Measurements from ENCODE around the gene CEP112.
"Not testable (repeated sequence)": the region's sequence is repeated elsewhere in the genome, so short reads cannot be mapped to it uniquely, and the experiment has no call there.

The CEP112 gene

DNA sequence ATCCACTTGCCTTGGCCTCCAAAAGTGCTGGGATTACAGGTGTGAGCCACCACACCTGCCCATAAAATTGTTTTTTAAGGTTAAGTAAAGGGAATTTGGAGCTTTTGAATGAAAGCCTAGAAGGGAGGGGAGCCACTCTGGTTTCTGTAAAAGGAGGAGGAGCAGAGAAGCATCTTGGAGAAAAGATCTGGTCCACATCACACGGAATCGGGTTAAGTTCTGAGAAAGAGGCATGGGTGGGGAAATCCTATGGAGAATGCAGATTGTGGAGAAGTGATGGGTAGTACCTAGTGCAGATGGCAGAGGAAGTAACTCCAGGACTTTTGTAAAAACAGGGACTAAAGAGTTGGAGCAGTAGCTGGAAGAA, 18.3 kb upstream of the CEP112 start:
- no peak for DNase-seq

DNA sequence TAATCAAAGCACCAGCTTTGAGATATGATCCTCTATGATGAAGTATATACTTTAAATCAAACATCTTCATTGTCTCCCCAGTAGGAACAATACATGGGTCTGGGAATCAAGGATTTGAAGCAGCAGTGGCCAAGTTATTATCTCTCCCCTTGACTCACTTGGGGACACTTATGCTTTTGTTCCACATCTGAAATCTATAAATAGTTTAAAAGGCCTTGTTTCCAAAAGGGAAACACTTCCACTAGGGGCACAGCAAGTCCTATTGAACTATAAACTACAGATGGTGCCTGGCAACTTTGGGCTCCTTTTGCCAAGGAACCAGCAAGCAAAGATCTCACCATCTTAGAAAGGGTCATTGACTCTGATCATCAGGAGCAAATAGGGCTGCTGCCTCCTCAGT, 16.0 kb upstream of the CEP112 start:
- no peak for DNase-seq

DNA sequence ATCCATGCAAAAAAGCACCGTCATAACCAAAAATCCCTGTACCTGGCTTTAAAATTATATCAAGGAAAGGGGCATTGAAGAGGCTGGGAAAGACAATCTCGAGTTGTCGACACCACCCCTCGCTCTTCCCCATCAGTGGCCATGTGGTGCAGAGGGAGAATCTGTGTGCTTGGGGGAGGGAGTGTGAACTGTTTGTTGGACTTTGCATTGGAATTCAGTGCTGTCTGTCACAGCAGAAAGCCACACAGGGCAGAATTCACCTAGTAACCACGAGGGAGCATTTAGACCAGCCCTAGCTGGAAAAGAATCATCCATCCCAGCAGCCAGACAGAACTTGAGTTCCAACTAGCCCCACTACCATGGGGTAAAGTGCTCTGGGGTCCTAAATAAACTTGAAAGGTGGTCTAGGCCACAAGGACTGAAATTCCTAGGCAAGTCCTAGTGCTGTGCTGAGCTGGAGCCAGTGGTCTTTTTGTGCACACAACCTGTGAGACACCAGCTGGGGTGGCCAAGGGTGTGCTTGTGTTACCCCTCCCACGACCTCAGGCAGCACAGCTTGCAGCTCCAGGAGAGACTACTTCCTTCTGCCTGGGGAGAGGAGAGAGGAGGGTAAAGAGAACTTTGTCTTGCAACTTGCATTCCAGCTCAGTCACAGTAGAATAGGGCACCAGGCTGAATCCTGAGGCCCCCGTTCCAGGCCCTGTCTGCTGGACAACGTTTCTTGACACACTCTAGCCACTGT, 11.5 kb upstream of the CEP112 start:
- DNase-seq = no peak

DNA sequence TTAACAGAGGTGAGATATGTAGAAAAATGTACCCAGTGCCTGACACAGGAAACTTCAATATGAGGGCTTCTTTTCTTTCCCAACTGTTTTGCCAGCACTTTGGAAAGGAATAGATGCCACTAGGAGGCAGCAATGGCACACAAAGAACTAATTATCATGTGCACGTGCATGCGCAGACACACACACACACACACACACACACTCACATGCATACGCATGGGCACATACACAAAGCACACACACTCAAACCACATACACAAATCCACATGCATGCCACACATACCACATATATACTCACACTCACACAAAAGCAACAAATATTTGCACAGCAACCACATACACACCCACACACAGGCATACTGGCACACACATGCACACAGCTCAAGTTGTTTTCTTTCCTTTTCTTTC, 8.8 kb upstream of the CEP112 start:
- peak; percentile 64 to 74 for DNase-seq

DNA sequence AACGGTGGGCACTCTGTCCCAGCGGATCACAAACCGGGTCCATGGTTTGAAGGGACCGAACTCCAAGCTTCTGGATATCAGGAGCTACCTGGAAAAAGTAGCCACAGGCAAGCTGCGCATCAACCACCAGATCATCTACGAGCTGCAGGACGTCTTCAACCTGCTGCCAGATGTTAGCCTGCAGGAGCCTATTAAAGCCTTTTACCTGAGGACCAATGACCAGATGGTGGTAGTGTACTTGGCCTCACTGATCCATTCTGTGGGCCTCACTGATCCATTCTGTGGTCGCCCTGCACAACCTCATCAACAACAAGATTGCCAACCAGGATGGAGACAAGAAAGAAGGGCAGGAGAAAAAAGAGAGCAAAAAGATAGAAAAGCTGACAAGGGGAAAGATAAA, 6.3 kb upstream of the CEP112 start:
- peak in 1 of 2 experiments; percentile 10 for DNase-seq

DNA sequence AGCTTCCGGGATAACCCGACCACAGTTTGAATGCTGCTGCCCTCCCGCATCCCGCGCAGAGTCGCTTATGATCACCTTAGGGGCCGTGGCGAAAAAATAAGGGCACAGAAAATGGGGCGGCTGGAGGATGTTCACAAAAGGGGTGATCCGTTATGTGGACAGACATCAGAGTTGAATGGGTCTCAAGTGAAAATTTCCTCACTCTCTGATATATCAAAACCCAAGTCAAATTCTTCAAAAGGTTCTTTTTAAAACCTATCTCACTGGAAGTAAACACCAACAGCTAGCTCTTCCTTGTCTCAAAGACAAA, 400 bp upstream of the CEP112 start:
- no peak for DNase-seq

DNA sequence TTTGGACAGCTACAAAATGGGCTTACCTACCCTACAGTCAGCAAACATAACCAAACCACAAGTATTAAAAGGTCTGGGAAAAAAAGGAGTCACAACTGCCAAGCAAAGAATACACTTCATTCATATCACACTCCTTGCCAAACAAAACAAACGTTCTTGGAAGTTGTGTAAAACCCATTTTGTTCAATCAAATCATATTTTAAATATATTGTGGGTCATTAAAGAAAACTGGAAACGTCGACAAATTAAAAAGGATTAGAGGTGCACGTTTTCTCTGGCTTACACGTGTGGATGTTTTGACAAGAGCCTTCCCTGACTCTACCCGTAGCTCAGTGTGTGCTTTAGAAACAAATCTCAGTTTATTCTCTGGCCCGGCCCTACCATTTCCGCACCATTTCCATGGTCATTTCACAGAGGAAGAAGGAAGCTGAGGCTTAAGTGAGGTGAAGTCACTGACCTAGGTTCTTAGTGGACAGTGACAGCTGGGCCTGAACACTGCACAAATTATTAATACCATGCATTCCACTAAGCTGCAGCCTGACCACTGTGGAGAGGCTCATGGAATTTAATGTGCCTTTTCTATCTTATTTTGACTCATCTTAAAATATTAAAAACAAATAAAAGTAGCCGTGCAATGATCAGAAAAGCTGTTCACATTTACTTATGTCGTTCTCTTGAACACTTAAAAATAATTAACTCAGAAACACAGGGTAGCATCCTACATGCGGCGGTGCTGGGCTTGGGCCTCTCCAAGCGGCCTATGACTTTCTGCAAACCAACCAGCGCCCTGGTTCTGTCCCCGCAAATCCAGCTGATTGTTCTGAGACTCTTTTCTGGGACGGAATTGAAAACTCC, 968 bp downstream of the CEP112 start:
- DNase-seq = peak in 1 of 2 experiments; percentile 33

DNA sequence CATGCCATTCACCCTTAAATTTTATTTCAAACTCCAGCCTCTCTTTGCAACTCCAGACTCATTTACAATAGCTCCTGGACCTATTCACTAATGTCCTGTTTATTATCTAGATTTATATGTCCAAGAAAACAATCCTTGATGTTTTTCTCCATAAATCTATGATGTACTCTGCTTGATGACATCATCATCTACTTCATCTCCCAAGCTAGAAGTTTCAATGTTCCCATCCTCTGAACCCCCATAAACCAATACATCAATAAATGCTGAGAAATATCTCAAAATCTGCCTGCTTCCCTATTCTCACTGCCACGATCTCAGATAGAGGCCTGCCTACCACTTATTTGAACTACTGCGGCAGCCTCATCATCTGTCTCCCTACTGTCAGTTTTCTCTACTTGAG, 4.2 kb downstream of the CEP112 start:
- DNase-seq = no peak

DNA sequence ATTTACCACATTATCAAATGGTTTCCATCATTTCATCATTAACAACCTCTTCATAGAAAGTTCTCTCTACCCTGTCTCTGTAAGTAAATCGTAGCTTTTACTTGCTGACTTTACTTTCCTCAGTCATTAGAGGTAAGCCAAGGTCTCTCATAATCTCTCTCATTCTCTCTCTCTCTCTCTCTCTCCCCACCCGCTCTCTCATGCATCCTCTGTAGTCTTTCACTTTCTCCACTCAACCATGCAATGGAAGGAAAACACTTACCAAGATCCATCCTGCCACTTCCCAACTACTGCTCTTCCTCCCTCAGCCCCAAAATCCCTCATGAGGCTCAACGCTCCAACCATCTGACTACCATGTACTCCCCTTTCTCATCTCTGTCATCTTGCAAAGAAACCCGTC, 6.1 kb downstream of the CEP112 start:
- no peak for DNase-seq

DNA sequence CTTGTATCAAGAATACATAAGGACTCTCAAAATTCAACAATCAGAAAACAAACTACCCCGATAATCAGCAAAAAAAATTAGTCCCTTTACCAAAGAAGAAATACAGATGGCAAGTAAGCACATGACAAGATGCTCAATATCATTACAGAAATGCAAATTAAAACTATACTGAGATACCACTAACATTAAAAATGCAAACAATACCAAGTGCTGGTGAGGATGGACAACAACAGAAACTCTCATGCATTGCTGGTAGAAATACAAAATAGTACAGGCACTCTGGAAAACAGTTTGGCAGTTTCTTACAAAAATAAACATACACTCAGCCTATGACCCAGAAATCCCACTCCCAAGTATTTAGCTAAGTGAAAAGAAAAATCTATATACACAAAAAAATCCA, 7.5 kb downstream of the CEP112 start:
- DNase-seq = no peak

DNA sequence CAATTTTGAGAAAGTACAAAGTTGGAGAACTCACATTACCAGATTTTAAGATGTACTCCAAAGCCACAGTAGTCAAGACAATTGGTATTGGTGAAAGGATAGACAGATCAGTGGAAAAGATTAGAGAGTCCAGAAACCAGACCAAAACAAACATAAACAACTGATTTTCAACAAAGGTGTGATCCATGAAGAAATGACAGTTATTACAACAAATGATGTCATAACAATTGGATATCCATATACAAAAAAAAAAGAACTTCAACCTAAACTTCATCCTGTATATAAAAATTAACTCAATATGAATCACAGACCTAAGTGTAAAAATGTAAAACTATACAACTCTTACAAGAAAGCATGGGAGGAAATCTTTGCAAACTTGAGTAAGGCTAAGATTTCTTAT, 8.4 kb downstream of the CEP112 start:
- DNase-seq = no peak

DNA sequence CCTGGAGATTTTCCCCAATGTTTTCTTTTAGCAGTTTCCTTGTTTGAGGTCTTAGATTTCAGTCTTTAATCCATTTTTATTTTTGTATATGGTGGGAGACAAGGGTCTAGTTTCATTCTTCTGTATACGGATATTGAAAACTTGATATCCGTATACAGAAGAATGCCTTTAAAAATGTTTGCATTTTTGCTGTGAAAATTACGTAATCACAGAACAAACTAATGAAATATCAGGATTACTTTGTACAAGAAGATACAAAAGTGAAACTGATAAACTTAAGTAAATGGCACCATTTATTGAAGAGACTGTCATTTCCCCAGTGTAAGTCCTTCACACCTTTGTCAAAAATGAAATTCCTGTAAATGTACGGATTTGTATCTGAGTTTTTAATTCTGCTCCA, 13.3 kb downstream of the CEP112 start:
- no peak for DNase-seq

DNA sequence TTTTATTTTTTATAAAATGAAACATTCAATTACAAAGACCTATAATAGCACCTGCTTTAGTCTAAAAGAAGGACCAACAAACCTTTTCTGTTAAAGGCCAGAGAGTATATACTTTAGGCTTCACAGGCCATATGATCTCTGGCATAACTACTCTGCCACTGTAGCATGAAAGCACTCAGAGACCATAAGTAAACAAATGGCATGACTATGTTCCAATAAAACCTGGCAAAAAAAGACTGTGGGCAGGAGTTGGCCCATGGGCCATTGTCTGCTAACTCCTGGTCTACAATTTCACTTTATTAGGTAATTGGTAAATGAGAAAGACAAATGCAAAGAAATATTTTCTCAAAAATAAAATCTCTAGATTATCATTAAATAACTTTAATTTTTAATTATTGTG, 14.9 kb downstream of the CEP112 start:
- DNase-seq = no peak

DNA sequence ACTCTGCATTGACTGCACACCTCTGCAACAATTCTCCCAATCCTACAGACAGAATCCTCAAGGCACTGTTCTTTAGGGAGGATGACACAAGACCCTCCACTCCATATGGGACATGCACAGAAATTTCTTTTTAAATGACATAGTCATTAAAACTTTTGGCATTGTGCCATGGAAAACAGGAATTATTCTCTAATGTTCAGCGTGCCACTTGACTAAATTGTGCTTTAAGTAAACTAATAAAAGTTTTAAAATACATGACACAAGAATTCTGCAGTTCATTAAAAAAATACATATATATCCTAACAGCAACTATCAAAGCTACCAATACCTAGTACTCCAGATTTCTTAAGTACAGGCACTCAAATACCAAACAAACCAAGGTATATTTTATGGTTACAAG, 16.0 kb downstream of the CEP112 start:
- DNase-seq = no peak

DNA sequence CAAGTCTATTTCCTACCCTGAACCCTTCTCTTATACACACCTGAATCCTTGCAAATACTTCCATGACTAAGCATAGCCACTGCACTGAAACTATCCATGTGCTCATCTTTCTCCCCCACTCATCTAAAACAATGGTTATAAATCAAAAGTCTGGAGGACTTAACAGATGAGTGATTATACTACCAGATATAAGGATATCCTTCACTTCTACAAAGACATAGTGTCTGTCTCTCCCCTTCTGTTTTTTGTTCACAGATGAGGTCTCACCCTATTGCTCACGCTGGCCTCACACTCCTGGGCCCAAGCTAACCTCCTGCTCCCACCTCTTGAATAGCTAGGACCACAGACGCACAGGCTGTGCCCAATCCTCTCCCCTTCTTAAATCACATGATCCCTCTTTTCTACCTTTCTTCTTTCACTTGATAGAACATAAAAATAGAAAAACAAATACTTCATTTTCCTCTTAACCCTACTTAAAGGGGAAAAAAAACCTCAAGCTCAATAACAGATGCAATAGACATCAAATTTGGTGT, 19.2 kb downstream of the CEP112 start:
- peak; percentile 31 to 68 for DNase-seq

DNA sequence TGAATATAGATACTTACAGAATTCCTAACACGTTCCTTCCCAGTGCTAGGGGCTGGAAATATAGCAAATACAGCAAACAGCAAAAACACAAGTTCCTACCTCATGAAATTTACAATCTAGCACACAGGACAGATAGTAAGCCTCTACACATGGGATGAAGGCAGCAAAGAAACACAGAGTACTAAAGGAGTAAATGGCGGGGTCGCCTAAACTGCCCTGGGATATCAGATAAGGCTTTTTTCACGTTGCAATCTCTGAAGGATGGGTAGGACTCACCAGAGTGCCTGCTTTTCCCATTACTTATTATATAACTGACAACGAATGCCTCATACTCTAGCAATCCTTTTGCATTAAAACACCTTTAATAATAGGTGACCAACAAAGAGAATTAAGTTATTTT, 19.8 kb downstream of the CEP112 start:
- DNase-seq = no peak

DNA sequence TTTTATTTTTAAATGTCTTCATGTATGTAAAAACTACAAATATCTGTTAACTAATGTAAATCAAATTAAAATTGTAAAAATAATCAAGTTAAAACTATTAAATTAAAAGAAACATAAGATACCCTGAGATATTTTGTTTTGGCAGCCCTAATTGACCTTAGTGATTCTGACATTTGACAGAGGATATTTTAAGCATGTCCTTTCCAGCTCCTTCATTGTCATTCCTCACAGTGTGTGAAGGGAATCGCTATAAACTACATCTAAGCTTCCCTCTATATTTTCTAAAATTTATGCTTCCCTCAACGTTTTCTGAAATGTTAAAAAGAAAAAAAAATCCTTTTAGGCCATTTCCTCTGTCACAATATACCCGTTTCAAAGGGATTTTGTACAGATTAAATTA, 20.2 kb downstream of the CEP112 start:
- no peak for DNase-seq

DNA sequence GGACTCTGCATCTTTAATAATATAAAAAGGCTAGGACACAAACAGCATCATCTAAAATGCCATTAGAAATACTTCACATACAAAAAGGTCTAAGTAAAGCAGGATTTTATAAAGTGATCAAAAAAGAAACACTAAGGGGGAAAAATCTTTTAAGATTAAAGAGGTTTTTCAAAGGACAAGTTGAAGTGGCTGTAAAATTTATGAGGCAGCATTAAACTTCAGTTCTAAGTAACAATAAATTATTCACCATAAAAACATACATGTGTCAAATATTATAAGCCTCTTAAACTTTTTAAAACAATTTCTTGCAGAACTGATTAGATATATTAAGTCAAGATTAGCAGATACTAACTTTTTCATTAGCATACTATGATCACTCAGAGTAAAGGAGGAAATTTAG, 20.8 kb downstream of the CEP112 start:
- DNase-seq = no peak

DNA sequence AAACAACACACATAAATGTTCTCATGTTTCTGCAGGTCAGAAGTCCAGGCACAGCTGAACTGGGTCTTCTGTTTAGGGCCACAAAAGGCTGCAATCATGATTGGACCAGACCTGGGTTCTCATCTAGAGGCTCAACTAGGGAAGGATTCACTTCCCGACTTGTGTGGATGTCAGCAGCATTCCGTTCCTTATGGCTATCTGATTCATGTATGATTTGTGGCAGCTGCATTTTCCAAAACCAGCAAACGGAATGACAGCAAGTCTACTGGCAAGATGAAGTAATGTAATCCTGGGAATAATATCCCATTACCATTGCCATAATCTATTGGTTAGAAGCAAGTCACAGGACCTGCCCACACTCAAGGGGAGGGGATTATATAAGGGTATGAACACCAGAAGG, 22.1 kb downstream of the CEP112 start:
- DNase-seq = no peak

DNA sequence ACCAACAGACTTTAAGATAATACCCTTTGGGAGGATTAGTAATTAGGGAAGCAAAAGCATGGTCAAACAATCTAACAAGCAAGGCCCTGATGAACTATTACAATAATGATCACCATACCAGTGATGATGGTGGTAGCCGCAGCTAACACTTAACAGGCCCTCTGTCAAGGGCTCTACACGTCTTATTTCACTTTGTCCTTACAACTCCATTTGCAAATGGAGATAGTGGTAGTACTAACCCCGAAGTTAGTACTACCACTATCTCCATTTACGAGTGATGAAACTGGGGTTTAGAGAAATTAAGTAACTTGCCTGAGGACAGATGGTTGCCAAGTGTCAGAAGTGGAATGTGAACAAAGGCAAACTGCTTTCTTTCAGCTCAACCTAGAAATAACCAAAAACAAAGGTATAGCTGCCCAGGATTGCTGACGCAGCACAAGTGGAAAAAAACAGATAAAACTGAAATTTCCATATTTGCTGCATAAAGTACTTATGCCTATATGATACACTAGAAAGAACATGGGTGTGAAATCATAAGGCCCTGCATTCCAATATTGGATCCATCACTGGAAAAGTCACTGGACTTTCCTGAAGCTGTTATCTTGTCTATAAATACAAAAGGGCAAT, 24.6 kb downstream of the CEP112 start:
- peak in 1 of 2 experiments; percentile 37 for DNase-seq

DNA sequence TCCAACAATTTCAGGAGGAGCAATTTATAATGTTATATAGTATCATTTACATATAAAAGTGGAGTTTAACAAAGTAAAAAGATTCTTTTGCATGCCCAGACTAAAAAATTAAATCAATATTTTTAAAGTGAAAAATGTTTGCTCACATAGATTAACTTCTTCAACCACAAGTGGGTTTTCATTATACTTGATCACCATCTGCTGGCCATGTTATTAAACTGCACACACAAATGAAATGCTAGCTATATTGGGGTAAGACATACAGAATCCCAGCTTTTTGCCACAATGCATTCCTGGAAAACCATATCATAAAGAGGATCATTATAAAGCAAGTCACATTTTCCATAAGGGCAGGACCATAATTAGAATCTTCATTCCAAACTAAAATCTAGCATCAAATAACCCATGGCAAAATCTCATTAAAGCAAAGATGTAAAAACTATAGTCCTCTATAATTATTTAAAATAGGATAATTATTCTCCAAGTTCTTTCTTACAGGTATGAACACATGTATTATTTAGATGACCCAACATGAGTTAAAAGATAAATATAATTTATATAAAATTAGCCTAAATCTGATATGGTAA, 26.3 kb downstream of the CEP112 start:
- DNase-seq = peak; percentile 20 to 73

DNA sequence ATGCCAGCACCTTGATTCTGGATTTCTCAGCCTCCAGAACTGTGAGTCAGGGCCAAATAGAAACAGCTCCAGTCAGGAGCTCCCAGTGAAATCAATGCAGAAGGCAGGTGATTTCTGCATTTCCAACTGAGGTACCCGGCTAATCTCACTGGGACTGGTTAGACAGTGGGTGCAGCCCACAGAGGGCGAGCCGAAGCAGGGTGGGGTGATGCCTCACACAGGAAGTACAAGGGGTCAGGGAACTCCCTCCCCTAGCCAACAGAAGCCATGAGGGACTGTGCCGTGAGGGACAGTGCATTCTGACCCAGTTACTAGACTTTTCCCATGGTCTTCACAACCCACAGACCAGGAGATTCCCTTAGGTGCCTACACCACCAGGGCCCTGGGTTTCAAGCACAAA, 36.9 kb downstream of the CEP112 start:
- DNase-seq = not testable (repeated sequence)

DNA sequence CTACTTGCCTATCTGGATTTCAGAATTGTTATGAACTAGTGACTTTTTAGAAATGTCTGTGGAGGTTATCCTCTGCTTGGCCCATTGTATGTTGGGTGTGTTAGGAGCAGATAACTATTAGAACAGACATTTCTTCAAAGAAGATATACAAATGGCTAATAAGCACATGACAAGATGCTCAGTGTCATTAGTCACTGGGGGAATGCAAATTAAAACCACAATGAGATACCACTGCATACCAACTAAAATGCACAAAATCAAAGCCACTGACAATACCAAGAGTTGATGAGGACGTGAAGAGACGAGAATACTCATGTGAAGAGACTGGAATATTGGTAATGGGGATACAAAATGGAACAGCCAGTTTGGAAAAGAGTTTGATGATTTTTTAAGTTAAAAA, 39.2 kb downstream of the CEP112 start:
- no peak for DNase-seq

DNA sequence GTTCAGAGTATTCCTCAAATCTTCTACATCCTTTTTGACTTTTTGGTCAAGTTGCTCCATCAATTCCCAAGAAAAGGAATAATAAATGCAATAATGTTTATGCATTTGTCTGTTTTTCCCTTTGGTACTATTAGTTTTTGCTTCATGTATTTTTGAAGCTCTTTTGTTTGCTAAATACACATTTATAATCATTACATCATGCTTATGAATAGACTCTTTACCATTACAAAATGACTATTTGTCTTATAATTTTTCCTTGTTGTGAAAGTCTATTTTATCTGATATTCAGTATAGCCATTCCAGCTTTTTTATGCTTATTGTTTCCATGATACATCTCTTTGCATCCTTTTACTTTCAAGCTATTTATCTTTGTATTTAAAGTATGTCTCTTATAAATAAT, 41.2 kb downstream of the CEP112 start:
- no peak for DNase-seq
